Lung (tissue), 12 donors: ENCODE data around the gene EEF1A1. TPM values are rescaled to one million over a fixed set of nuclear protein-coding genes. Genes with fewer than 3 reads are reported as not detected.

Experiments
- ATAC-seq: fragments of 200-7000 bp; cut with Tn5 transposase; one replicate; pipeline ENCODE4 v1.9.1; 2020; ENCODE audit warnings: moderate number of reproducible peaks; ENCODE audit not compliant: insufficient read depth, low FRiP score
- DNase-seq, 3 donors: peaks; one replicate each; pipeline ENCODE4 v3.0.0-alpha.2; 2013 to 2017
- H3K27ac ChIP-seq, 2 donors: one replicate each; pipeline ENCODE4 v1.5.1; 2013; ENCODE audit warnings: mild to moderate bottlenecking in 2 of 2, moderate library complexity in 2 of 2, control low read depth in 1 of 2, inconsistent platforms in 1 of 2, low read depth in 1 of 2, low read length in 1 of 2
- H3K27me3 ChIP-seq, 3 donors: one replicate each; pipeline ENCODE4 v1.5.1; 2013; ENCODE audit warnings: low read length in 2 of 3; ENCODE audit not compliant: control insufficient read depth in 3 of 3, insufficient read depth in 3 of 3
- H3K36me3 ChIP-seq, 4 donors: one replicate each; pipeline ENCODE4 v1.5.1; 2013; ENCODE audit warnings: low read length in 4 of 4, mild to moderate bottlenecking in 1 of 4, moderate library complexity in 1 of 4; ENCODE audit not compliant: control insufficient read depth in 4 of 4, insufficient read depth in 4 of 4
- H3K4me1 ChIP-seq, 5 donors: one replicate each; pipeline ENCODE4 v1.5.1; 2013; ENCODE audit warnings: low read length in 5 of 5, mild to moderate bottlenecking in 2 of 5, moderate library complexity in 1 of 5; ENCODE audit not compliant: control insufficient read depth in 5 of 5, insufficient read depth in 5 of 5
- H3K4me3 ChIP-seq: one replicate; pipeline ENCODE4 v1.5.1; 2013; ENCODE audit warnings: mild to moderate bottlenecking, control low read depth, moderate library complexity
- H3K9ac ChIP-seq, 2 donors: one replicate each; pipeline ENCODE4 v1.5.1; 2013; ENCODE audit warnings: low read length in 2 of 2, control low read depth in 1 of 2; ENCODE audit not compliant: insufficient read depth in 1 of 2
- H3K9me3 ChIP-seq, 4 donors: one replicate each; pipeline ENCODE4 v1.5.1; 2013; ENCODE audit warnings: low read length in 3 of 4, mild to moderate bottlenecking in 1 of 4, moderate library complexity in 1 of 4; ENCODE audit not compliant: control insufficient read depth in 4 of 4, insufficient read depth in 3 of 4
- WGBS, 2 donors: extraction: QIAGEN DNeasy Blood & Tissue Kit; methylation state at CpG; one replicate each; pipeline ENCODE4 v1.1.7; 2013; 5-methylcytosine and 5-hydroxymethylcytosine counted together
- polyA plus RNA-seq, 2 donors: library from polyadenylated mRNA; stranded (reverse); fragments of 200-250 nt; gene quantifications; one replicate each; pipeline ENCODE4 v1.2.1, GENCODE V29; 2013
- total RNA-seq, 2 donors: library from RNA; depleted of rRNA in 1 of 2; stranded (reverse); fragments of >200 nt in 1 of 2; gene quantifications; one replicate each; pipeline ENCODE4 v1.2.1, GENCODE V29; 2014 to 2021
- TF ChIP-seq, protein P1 (sequence below): IDR thresholded peaks from 2 replicates; pipeline ENCODE4 v1.5.1; 2012; ENCODE audit warnings: mild to moderate bottlenecking; ENCODE audit errors: control extremely low read depth, extremely low read depth
- donor health status: control.
- donor health status: control.
- donor health status: Bipolar disorder and iron deficiency.
- donor health status: healthy.
- donor health status: DM: yes; HTN: yes; CAD: no.

Gene EEF1A1
- total and polyA plus RNA-seq, 4 donors: 7,767 to 13,654 (median 8,196) TPM

GRCh38 chr6:73513496-73513854, 7.4 kb downstream of the EEF1A1 start:
- DNase-seq: no peak
- TF ChIP-seq, protein P1, sequence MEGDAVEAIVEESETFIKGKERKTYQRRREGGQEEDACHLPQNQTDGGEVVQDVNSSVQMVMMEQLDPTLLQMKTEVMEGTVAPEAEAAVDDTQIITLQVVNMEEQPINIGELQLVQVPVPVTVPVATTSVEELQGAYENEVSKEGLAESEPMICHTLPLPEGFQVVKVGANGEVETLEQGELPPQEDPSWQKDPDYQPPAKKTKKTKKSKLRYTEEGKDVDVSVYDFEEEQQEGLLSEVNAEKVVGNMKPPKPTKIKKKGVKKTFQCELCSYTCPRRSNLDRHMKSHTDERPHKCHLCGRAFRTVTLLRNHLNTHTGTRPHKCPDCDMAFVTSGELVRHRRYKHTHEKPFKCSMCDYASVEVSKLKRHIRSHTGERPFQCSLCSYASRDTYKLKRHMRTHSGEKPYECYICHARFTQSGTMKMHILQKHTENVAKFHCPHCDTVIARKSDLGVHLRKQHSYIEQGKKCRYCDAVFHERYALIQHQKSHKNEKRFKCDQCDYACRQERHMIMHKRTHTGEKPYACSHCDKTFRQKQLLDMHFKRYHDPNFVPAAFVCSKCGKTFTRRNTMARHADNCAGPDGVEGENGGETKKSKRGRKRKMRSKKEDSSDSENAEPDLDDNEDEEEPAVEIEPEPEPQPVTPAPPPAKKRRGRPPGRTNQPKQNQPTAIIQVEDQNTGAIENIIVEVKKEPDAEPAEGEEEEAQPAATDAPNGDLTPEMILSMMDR: no peak
- WGBS, 2 donors: 67 to 71% methylated on average over 3 of the region's 3 CpGs
- H3K9me3 ChIP-seq: no peaks in the 10 kb centered on the region
- H3K36me3 ChIP-seq: peaks cover 8 to 30% (median 20%) of the 10 kb centered on the region in 4 donors
- H3K27ac ChIP-seq: no peak overlapping the region
- H3K27me3 ChIP-seq: no peaks in the 10 kb centered on the region
- peaks cover 0 to 18% (median 0%) of the 10 kb centered on the region in 5 donors for H3K4me1 ChIP-seq
- ATAC-seq: no peak
- H3K9ac ChIP-seq: no peak overlapping the region
- no peak overlapping the region for H3K4me3 ChIP-seq

GRCh38 chr6:73511796-73512195, 9.0 kb downstream of the EEF1A1 start:
- 92 to 93% methylated on average over 7 of the region's 7 CpGs for WGBS, 2 donors
- Histone ChIP-seq H3K4me1 (peaks cover 0 to 9% (median 0%) of the 10 kb centered on the region in 5 donors), H3K9me3 (no peaks in the 10 kb centered on the region), H3K36me3 (peaks cover 6 to 19% (median 13%) of the 10 kb centered on the region in 4 donors), H3K27ac (no peak overlapping the region), H3K4me3 (no peak overlapping the region), H3K9ac (no peak overlapping the region), H3K27me3 (no peaks in the 10 kb centered on the region)
- no peak for DNase-seq
- ATAC-seq: no peak
- TF ChIP-seq, protein P1: no peak

- DNase-seq (no peak), ATAC-seq (no peak)
- H3K9ac ChIP-seq: no peak overlapping the region
- no peaks in the 10 kb centered on the region for H3K4me1 ChIP-seq
- no peaks in the 10 kb centered on the region for H3K27me3 ChIP-seq
- no peaks in the 10 kb centered on the region for H3K9me3 ChIP-seq
- H3K27ac ChIP-seq: no peak overlapping the region
- WGBS, 2 donors: 96 to 98% methylated on average over 1 of the region's 1 CpG
- no peak overlapping the region for H3K4me3 ChIP-seq
- peaks cover 0 to 6% (median 3%) of the 10 kb centered on the region in 4 donors for H3K36me3 ChIP-seq
- TF ChIP-seq, protein P1: no peak
These were observed 11.0 kb downstream of the EEF1A1 start for GRCh38 chr6:73509851-73510250.

DNA sequence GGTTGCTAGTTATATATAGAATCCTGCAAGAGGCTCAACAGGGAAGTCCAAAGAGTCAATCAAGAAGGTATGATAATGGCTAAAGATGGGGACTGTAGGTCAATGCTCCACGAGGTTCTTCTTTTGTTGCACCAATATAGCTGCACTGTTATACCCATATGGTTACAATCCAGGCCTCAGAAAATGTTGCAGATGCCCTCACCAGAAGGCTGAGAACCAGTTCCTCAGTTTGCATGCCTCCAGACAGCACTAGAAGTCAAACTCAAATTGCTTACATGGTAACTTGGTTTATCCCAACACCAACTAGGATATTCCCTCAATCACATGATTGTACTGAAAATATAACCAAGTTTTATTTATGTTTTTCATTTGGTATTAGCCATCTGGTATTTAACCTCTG, 12.1 kb downstream of the EEF1A1 start:
- Histone ChIP-seq H3K27me3 (no peaks in the 10 kb centered on the region), H3K27ac (no peak overlapping the region), H3K4me1 (peaks cover 0 to 1% (median 0%) of the 10 kb centered on the region in 5 donors), H3K9ac (no peak overlapping the region), H3K9me3 (no peaks in the 10 kb centered on the region), H3K36me3 (peaks cover 0 to 10% (median under 1%) of the 10 kb centered on the region in 4 donors), H3K4me3 (no peak overlapping the region)
- DNase-seq (no peak), ATAC-seq (no peak)
- TF ChIP-seq, protein P1: no peak
- WGBS, 2 donors: 54 to 62% methylated on average over 1 of the region's 1 CpG
